Kidney (tissue), 14 donors: ENCODE data around the gene ARID5B. TPM values are rescaled to one million over a fixed set of nuclear protein-coding genes. Genes with fewer than 3 reads are reported as not detected.

ENCODE experiments used
- DNase-seq, 5 donors: peaks; one replicate each; pipeline ENCODE4 v3.0.0-alpha.2; 2013 to 2020
- FAIRE-seq: peaks from 2 replicates; lab custom pipeline; 2012; peaks lifted over from hg19 to GRCh38; lab: Jason Lieb, UNC
- H3K27ac ChIP-seq, 2 donors: one replicate each; pipeline ENCODE4 v1.7.0; 2013; ENCODE audit warnings: low read depth in 2 of 2, low read length in 2 of 2, inconsistent platforms in 1 of 2
- H3K27me3 ChIP-seq: one replicate; pipeline ENCODE4 v1.7.1; 2013; ENCODE audit warnings: low read length, inconsistent platforms; ENCODE audit not compliant: control insufficient read depth, insufficient read depth
- H3K36me3 ChIP-seq, 3 donors: one replicate each; pipeline versions ENCODE4 v1.7.0 to v1.7.1; 2013; ENCODE audit warnings: low read length in 3 of 3, control low read depth in 1 of 3, inconsistent platforms in 1 of 3; ENCODE audit not compliant: insufficient read depth in 3 of 3, control insufficient read depth in 2 of 3
- H3K4me1 ChIP-seq, 3 donors: one replicate each; pipeline versions ENCODE4 v1.7.0 to v1.7.1; 2013; ENCODE audit warnings: low read length in 3 of 3, inconsistent platforms in 1 of 3, low read depth in 1 of 3; ENCODE audit not compliant: control insufficient read depth in 2 of 3, insufficient read depth in 2 of 3
- H3K4me3 ChIP-seq, 3 donors: one replicate each; pipeline versions ENCODE4 v1.7.0 to v1.8.1; 2013; ENCODE audit warnings: low read length in 3 of 3, control low read depth in 1 of 3, inconsistent platforms in 1 of 3
- H3K9ac ChIP-seq, 3 donors: one replicate each; pipeline versions ENCODE4 v1.7.0 to v1.7.1; 2013; ENCODE audit warnings: low read length in 3 of 3, control low read depth in 1 of 3, inconsistent platforms in 1 of 3
- H3K9me3 ChIP-seq, 3 donors: one replicate each; pipeline versions ENCODE4 v1.7.0 to v1.7.1; 2013; ENCODE audit warnings: low read length in 3 of 3, control low read depth in 1 of 3, inconsistent platforms in 1 of 3; ENCODE audit not compliant: control insufficient read depth in 2 of 3, insufficient read depth in 1 of 3
- intact Hi-C: fragments of 100-400 bp; cut with DNase I; formaldehyde crosslinking; loops from one replicate; pipeline ENCODE4 v1.11.1; 2022
- polyA plus RNA-seq: library from polyadenylated mRNA; stranded (reverse); fragments of 350-450 nt; fragmentation: Illumina TruSeq; extraction: RNeasy Lipid Tissue Mini Kit (QIAGEN cat#74804); gene quantifications from one replicate; pipeline ENCODE4 v1.2.3, GENCODE V29; 2014; ENCODE audit warnings: low read depth, low replicate concordance; ENCODE audit not compliant: insufficient read depth
- total RNA-seq: library from RNA; stranded (reverse); fragmentation: NEBNext Ultra II Directional; extraction: Animal tissue kit (Norgen Biotek cat#: 25700); gene quantifications from one replicate; pipeline ENCODE4 v1.2.1, GENCODE V29; 2021
- TF ChIP-seq, protein P1 (sequence below): IDR thresholded peaks from 3 replicates; pipeline ENCODE4 v1.5.1; 2012; ENCODE audit warnings: mild to moderate bottlenecking, moderate library complexity, borderline replicate concordance; ENCODE audit not compliant: insufficient read depth; ENCODE audit errors: extremely low read depth
- donor health status: control.
- donor health status: control.
- donor health status: control.
- donor health status: control.
- donor health status: control.
- donor health status: DM: yes; HTN: yes; CAD: no.
- donor health status: Normal renal cell carcinoma (clear cell type).

ARID5B gene
- total and polyA plus RNA-seq, 2 donors from 2014 or later = 8.6 to 77.9 TPM

DNA sequence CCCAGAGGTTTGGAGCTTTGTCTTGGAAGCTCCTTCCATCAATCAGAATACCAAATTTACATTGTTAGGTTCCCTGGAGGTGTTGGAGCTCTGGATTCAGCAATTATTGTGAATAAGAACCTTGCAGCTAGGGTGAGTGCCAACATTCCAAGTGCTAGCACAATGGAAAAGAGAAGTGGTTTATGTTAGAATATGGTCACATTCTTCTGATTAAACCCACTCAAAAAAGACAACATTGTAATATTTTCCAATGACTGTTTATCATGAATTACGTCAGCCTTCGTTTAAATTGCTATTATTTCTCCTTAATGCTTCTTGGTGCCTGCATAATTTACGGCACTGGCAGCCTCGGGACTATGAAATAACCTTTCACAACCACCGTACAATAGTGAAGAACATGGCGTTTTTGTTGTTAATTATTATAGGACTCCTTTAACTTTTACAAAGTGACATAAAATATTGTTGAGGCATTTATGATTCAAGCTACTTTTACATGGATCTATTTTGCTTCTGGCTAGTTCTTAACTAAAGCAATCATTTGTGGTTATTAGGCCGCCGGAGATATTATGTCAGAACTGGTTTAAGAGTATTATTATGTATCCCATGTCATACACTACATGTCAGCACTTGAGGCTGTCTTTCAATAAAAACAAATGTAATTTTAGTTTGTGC lies 117.7 kb downstream of the ARID5B start:
- H3K9ac ChIP-seq = peak overlapping the region in 1 of 3 donors; percentile 27
- TF ChIP-seq, protein P1, sequence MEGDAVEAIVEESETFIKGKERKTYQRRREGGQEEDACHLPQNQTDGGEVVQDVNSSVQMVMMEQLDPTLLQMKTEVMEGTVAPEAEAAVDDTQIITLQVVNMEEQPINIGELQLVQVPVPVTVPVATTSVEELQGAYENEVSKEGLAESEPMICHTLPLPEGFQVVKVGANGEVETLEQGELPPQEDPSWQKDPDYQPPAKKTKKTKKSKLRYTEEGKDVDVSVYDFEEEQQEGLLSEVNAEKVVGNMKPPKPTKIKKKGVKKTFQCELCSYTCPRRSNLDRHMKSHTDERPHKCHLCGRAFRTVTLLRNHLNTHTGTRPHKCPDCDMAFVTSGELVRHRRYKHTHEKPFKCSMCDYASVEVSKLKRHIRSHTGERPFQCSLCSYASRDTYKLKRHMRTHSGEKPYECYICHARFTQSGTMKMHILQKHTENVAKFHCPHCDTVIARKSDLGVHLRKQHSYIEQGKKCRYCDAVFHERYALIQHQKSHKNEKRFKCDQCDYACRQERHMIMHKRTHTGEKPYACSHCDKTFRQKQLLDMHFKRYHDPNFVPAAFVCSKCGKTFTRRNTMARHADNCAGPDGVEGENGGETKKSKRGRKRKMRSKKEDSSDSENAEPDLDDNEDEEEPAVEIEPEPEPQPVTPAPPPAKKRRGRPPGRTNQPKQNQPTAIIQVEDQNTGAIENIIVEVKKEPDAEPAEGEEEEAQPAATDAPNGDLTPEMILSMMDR = no peak
- H3K9me3 ChIP-seq = peaks cover 0 to 3% (median 0%) of the 10 kb centered on the region in 3 donors
- intact Hi-C loops = no loop called here
- peak overlapping the region; percentile 40 to 58 for H3K27ac ChIP-seq
- DNase-seq (no peak), FAIRE-seq (peak; percentile 15)
- no peaks in the 10 kb centered on the region for H3K36me3 ChIP-seq
- H3K27me3 ChIP-seq = no peaks in the 10 kb centered on the region
- peaks cover 0 to 15% (median 8%) of the 10 kb centered on the region in 3 donors for H3K4me1 ChIP-seq
- no peak overlapping the region for H3K4me3 ChIP-seq

DNA sequence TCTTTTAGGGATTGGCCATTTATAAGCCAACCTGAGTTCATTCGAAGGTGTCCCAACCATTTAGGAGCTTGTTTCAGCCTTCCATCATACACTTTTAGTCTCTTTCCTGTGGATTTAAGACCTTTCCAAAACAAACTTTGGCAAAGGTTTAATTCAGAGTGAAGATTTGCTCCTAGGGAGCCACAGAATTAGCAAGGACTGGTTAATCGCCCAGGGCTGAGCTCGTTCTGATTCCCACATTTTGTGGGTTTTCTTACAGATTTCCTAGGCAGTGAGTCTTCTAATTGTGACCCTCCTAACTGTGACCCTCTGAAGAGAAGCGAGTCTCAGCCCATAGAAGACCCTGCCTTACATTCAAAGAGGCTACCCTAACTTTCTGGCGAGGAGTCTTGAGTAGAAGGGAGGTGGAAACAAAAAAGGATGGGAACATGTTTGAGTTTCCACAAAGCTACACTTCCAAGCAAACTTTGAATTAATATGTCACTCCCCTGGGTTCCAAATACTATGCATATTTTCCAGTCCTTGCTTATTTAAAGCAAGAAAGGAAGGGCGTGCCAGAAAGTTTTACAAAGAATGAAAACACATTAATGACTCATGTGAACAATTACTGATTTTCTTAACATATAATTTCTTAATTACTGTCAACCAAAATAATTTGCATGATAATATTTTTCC lies 118.3 kb downstream of the ARID5B start:
- peaks cover 0 to 3% (median 0%) of the 10 kb centered on the region in 3 donors for H3K9me3 ChIP-seq
- DNase-seq = no peak
- no peaks in the 10 kb centered on the region for H3K36me3 ChIP-seq
- H3K27ac ChIP-seq = peak overlapping the region; percentile 40 to 58
- H3K9ac ChIP-seq = peak overlapping the region in 1 of 3 donors; percentile 27
- FAIRE-seq = no peak
- H3K4me3 ChIP-seq = no peak overlapping the region
- peaks cover 0 to 15% (median 8%) of the 10 kb centered on the region in 3 donors for H3K4me1 ChIP-seq
- TF ChIP-seq, protein P1 = no peak
- intact Hi-C loops = no loop called here
- no peaks in the 10 kb centered on the region for H3K27me3 ChIP-seq

DNA sequence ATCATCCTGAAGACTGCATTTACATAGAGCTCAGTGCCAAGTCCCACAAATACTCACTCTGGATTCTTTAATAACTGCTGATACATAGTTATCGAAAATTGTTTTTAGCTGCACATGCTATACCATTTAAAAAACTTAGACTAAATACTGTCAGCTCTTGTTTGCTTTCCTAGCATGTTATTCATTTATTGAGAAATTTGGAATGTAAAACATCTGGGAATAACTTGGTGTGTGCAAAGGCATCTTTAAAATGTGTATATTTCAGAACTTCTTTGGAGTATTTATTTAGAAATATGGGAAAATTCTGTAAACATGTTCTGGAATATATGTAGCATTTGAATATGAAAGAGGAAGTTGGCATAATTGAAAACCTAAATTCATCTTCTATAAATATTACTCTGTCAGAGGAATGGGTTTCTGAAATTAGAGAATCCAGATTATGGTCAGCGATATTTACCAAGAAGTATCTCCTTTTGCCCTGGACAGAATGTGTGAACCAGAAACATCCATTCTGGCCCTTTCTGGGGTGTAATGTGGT lies 119.7 kb downstream of the ARID5B start:
- Histone ChIP-seq H3K9ac (no peak overlapping the region), H3K27ac (no peak overlapping the region), H3K4me3 (no peak overlapping the region), H3K4me1 (peaks cover 0 to 15% (median 8%) of the 10 kb centered on the region in 3 donors), H3K36me3 (no peaks in the 10 kb centered on the region), H3K27me3 (no peaks in the 10 kb centered on the region), H3K9me3 (peaks cover 0 to 3% (median 0%) of the 10 kb centered on the region in 3 donors)
- intact Hi-C loops = no loop called here
- TF ChIP-seq, protein P1 = no peak
- FAIRE-seq (no peak), DNase-seq (no peak)
